GM18517 (cell line): ENCODE measurements around the gene KHK.

Experiments
- ATAC-seq: cut with Tn5 transposase; IDR thresholded peaks from one replicate; pipeline ENCODE4 v1.9.1; 2021; ENCODE audit warnings: mild to moderate bottlenecking, moderate library complexity; ENCODE audit not compliant: unreplicated experiment

Gene KHK

DNA sequence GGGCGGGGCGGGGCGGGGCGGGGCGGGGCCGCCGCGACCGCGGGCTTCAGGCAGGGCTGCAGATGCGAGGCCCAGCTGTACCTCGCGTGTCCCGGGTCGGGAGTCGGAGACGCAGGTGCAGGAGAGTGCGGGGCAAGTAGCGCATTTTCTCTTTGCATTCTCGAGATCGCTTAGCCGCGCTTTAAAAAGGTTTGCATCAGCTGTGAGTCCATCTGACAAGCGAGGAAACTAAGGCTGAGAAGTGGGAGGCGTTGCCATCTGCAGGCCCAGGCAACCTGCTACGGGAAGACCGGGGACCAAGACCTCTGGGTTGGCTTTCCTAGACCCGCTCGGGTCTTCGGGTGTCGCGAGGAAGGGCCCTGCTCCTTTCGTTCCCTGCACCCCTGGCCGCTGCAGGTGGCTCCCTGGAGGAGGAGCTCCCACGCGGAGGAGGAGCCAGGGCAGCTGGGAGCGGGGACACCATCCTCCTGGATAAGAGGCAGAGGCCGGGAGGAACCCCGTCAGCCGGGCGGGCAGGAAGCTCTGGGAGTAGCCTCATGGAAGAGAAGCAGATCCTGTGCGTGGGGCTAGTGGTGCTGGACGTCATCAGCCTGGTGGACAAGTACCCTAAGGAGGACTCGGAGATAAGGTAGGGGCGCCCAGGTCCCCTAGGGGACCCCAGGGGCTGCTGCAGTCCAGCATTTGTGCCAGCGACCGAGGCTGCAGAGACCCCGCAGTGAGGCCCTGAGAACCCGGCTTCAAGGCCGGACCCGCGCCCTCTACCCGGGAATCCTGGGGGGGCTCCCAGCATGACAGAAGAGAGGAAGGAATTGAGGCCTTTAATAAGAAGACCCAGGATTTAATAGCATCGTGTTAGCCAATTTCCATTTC lies at the start of gene KHK:
KHK (plus strand) TSS at position 49 of the 870 bp plus-strand sequence; CDS start at position 537, 488 bp downstream.
- peak; percentile 18 for ATAC-seq

DNA sequence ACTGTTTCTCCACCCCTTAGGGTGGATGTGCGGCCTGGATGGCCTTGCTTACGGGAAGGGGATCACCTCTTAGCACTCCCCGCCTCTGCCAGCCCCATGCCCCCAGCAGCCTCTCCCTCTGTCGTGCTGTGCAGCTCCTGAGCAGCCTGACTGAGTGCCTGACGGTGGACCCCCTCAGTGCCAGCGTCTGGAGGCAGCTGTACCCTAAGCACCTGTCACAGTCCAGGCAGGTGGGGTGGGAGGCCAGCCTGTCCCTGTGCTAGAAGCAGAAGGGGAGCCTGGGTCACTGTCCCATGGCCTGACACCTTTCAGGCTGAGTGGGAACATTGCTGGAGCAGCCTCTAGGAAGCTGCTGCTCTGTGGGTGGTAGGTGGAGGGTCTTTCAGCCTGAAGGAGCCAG lies 48.6 kb upstream of the KHK start:
- ATAC-seq: no peak

DNA sequence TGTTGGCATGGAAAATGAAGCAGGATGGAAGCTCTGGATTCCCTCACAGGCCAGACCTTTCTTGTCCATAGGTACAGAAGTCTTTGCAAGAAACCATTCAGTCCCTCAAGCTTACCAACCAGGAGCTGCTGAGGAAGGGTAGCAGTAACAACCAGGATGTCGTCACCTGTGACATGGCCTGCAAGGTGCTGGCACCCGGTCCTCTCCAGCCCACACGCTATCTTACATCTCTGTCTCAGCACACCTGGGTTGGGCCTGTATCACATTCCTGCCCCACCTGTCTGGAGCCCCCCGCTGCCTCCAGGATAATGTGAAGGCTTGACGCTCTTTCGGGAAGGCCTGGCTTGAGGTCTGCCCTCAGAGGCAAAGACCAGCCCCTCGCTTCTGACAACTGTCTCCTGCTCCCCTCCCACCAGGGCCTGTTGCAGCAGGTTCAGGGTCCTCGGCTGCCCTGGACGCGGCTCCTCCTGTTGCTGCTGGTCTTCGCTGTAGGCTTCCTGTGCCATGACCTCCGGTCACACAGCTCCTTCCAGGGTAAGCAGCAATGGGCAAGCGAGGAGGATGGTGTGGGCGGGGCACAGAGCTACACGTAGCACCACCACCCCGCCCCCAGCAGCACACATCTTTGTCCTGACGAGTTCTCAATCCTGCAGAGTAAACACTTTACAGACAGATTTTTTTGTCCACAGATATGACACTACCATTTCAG lies 47.8 kb upstream of the KHK start:
- no peak for ATAC-seq

DNA sequence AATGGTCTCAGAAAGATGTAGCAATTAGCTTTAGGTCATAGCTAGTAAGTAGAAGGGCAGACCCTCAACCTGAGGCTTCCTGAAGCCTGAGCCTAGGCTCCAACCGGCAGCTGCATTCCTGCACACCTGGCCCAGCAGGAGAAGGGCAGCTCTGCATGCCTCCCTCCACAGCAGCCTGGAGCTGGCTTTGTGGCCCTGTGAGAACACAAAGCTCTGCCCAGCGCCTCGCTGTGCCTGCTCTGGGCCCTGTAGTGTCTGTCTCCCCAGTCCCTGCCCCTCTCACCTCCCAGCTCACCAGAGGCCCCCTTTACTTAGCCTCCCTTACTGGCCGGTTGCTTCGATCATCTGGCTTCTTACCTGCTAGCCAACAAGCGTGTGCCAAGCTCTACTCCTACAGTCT lies 47.1 kb upstream of the KHK start:
- no peak for ATAC-seq

DNA sequence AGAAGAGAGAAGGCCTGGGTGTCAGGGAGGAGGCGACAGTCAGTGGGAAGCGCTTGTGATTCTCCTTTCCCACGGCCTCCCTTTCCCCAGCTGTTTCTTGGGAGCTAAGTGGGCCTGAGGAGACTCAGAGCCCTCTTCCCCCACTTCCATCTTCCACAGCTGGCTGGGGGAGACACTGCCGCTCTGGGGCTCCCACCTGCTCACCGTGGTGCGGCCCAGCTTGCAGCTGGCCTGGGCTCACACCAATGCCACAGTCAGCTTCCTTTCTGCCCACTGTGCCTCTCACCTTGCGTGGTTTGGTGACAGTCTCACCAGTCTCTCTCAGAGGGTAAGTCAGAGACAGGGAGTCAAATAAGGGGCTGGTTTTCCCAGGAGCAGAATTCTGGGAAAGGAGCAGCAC lies 46.7 kb upstream of the KHK start:
- ATAC-seq: no peak

DNA sequence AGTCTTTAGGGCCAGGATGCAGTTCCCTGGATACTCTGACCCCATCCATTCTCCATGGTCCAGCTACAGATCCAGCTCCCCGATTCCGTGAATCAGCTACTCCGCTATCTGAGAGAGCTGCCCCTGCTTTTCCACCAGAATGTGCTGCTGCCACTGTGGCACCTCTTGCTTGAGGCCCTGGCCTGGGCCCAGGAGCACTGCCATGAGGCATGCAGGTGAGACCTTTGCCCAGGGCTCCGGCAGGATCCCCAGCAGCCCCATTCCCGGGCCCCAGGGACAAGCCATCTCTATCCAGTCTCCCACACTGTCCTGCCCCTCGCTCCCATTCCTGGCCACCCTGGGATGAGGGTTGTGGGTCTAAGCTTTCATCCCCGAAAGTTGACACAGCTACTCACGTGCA lies 46.3 kb upstream of the KHK start:
- ATAC-seq: no peak

DNA sequence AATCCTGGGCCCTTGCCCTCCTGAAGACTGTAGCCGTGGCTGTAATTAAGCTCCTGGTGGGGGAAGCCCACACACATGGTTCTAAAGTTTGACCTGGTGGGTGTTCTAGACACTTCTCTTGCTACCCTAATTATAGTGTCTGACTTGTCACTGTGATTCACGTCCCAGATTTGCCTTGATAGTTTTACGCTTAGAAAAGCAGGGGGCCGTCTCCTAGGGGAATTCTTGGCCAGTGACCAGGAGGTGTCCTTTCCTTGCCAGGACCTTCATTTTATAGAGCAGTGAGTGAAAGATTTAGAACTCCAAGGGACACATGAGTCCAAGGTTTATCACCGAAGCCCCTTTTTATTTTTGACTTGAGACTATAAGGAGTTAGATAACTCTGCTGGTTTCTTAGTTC lies 44.8 kb upstream of the KHK start:
- ATAC-seq: no peak

DNA sequence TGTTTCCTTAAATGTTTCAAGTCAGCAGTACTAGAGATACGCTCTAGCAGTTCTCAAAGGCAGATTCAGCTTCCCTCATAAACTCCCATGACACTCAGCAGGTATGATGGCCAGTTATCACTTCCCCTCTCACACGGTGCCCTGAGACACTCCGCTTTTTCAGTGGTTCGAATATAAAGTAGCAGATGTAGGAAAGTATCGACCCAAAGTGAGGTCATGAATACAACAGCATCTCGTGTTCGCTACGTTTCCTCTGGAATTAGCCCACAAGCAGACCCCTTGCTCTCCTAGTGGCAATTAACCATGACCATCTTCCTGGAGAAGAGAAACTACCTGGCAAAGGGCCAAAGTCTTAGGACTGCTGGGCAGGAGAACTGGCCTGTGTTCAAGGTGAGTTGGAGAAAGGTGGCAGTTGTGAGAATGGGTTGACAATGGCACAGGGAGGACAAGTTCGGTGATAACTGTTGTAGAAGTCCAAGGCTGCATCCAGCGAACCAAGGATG lies 44.4 kb upstream of the KHK start:
- ATAC-seq: no peak

DNA sequence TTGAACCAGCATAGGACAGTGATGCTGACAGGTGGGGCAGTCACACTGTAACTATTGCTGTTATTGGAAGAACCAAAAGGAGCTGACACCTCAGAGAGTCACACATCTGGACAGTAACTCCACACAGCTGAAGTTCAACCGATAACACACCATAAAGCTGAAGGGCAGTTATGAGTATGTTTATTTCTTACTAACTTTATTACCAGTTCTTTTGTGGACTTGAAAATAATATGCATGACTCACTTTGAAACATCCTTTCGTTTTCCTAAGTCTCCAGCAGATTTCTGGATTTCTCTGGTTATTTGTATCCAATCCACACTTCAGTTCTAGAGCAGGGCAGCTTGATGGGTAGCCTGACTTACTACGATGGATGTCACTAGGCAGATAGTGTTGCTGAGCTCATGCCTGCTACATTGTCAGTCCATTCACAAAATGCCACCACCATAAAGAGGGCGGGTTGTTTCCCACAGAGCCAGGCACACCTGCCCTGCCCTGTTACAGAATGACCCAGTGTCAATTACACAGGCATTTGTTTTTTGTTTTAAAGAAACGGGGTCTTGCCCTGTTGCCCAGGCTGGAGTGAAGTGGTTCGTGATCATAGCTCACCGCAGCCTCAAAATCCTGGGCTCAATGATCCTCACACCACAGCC lies 43.5 kb upstream of the KHK start:
- no peak for ATAC-seq

DNA sequence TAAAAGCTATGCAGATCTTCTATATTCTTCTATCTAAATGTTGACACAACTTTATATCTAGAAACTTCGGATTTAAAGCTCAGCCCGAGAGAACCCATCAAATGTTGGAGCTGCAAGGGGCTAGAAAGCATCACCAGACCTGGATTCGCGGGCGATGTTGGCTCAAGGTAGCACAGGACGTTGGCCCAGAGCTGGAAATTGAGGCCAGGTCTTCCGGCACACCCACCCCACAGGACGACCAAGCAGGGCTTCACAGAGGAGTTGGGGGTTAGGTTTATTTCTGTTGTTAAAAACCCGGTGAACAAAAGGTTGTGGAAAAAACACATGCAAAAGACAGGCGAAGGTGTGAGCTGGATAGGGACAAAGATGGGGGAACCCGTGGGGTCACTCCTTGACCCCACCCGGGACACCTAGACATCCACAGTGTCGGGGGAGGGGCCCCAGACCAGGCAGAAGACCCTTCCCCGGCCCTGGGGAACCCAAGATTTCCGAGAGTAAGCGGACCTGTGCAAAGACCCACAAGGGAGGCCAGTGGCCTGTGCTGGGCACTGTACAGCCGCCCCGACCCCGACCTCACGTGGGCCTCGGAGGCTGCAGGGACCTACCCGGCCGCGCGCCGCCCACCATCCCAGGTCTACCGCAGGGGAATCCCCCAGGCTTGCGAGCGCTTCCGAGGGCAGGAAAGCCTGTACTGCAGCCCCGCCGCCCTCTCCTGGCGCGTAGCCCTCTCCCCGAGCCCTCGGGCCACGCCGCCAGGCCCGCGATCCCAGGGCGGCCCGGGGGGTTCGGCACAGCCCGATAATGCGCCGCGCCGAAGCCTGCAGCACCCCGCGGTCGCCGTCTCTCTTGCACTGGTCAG lies 36.9 kb upstream of the KHK start:
- no peak for ATAC-seq

DNA sequence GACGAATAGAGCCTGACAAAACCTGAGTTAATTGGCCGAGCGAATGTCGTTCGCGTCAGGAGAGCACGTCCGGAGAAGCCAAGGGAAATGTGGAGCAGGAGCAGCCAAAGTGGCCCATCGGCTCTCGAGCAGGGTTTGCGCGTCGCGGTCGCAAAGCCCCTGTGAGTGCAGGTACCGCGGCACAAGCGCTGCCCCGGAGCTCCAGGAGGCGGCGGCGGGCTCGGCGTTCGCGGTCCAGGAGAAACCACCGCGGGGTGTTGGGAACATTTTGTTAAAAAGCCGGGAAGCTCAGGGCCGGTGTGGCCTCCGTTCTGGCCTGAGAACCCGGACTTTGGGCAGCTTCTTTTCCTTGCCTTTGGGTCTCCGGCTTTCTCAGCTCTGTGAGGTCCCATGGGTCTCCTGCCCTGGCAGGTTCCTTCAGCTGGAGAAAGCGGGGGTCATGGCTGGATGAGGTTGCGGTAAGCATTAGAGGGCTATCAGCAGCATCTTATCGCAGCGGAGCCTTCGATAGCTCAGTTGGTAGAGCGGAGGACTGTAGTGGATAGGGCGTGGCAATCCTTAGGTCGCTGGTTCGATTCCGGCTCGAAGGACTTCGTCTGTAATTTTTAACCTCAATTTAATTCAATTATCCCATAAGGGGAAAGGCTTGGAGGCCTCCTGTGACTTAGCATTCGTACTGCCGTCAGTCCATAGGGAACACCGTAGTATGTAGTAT lies 36.1 kb upstream of the KHK start:
- peak; percentile 47 for ATAC-seq

DNA sequence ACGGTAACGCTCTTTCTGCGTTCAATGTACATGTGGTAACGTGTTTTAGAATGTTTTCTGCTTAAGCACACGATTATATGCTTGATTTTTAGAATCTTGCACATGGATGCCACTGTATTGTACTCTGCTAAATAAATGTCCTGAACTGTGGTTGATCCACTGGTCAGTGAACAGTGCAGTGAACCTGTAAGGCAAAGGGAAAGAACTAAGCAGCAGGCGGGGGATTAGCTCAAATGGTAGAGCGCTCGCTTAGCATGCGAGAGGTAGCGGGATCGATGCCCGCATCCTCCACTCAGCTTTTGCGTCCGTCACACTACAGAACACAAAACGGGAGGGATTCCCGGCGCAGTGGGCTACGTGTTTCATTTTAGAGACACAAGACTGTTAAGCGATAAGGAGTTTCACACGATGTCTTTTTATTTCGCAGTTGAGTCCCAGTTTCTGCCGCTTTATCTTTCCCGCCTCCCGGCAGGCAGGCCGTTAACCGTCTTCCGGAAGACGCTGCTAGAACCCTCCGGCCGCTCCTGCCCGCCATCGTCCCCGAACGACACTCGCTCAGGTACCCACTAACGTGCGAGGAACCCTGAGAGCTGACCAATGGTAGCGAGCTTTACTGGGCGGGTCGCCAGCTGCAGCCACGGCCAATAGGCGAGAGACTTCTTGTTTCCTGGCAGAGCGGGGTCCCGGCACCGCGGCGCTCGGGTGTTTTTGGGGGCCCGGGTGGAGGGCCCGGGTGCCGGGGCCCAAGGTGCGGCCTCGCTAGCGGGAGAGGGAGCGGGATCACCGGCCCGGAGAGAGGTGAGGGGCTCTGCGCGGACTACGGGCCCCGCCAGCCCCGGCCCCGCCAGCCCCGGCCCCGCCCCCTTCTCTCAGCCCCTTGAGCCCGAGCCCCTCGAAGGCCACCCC lies 35.3 kb upstream of the KHK start, which contains the start of gene AGBL5:
AGBL5 (plus strand) TSS at position 673 of the 906 bp plus-strand sequence. CDS start 1,291 bp downstream, outside the sequence.
- ATAC-seq: peak; percentile 74

DNA sequence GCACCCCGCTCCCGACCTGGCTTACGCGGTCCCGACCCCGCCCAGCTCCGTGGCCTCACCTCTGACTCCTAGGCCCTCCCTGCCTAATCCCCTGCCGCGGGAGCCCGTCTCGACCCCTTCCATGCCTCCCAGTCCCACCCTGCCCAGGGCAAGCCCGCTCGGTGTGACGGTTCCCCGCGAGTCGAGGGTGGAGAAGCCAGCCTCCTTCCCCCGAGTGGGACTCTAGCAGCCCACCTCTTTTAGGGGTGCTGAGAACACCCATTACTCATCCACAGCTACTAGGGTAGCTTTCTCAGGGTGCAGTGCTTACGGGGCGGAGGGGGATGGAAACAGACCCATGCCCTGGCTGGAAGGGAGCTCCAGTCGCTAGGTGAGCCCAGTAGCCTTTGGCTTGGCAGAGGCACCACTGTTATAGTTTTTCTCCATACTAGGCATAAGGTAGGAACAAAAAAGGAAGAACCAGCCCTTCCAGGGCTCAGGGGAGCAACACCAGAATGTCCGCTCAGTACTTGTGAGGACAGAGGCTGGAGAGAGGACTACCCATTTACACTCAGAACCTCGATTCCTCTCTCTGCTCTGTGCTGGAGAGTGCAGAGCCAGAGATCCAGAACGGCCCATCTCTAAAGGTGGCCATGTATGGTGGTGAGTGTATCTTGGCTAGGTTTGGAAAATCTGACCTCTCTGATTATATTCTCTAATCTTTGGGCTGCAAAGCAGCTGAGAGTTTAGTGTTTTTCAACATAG lies 34.5 kb upstream of the KHK start:
- no peak for ATAC-seq

DNA sequence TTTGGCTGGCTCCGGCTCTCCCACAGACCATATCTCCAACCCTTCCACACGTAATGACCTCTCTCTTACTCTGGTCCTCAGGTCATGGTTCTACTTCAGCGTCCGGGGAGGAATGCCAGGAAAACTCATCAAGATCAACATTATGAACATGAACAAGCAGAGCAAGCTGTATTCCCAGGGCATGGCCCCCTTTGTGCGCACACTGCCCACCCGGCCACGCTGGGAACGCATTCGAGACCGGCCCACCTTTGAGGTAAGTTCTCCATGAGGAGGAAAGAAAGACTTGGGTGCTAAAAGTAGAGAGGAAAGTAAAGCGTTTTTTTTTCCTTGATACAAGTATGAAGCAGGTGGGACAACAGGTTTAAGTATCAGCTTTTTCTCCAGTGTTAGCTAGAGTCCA lies 33.3 kb upstream of the KHK start:
- ATAC-seq: no peak

DNA sequence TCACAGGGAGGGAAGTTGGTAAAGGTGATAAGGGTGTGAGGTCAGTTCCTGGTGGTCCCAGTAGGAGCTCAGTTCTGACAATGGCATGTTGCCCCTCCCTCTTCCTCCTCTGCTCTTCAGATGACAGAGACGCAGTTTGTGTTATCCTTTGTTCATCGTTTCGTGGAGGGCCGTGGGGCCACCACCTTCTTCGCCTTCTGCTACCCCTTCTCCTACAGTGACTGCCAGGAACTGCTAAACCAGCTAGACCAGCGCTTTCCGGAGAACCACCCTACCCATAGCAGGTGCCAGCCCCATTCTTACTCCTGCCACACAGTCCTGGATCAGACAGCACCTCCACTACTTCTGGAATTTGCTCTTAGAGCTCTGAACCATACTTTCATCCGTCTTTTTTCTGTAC lies 32.8 kb upstream of the KHK start:
- no peak for ATAC-seq

DNA sequence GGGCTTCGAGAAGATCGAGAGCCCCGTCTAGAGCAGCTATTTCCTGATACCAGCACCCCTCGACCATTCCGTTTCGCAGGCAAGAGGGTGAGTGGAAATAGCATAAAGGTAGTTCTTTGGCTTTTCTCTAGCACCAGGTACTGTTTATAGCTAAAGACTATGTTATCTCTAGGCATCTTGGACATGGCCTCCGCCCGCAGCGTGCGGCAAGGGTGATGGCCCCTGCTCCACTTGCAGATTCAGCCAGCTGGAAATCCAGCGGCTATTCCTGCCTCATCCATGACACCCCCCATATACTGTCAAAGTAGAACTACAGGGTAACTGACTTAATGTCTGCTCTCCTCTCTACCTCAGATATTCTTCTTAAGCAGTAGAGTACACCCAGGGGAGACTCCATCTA lies 31.9 kb upstream of the KHK start:
- ATAC-seq: no peak

DNA sequence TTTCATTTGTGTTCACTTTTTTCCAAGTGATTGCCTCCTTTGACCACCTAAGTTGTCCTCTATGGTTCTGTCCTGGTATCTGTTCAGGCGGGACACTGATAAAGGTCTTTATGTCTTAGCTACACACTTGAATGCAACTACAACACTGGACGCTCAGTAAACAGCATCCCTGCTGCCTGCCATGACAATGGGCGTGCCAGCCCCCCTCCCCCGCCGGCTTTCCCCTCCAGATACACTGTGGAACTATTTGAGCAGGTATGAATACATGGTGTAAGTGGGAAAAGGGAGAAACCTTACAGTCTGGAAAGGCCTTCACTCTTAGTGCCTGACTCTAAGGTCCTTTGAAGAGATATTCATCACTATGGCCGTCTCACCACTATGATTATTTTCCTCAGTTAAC lies 29.4 kb upstream of the KHK start:
- ATAC-seq: no peak

DNA sequence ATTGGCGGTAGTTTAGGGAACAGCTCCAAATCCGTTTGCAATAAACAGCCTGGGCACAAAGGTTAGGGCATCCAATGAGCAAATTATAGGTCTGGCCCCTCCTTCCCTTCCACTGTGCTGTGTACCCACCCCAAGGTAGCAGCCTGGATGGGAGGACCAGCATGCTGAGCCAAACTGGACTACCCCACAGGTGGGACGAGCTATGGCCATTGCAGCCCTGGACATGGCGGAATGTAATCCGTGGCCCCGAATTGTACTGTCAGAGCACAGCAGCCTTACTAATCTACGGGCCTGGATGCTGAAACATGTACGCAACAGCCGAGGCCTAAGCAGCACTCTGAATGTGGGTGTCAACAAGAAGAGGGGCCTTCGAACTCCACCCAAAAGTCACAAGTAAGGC lies 28.4 kb upstream of the KHK start:
- no peak for ATAC-seq
